ENCODE measurements around the gene TECPR2. TPM values are rescaled to one million over a fixed set of nuclear protein-coding genes. Genes with fewer than 3 reads are reported as not detected.
A peak's percentile ranks its signal among the peaks of the same experiment; 100 is the strongest.

The TECPR2 gene
- total and polyA plus RNA-seq, 2 of the 13 experiments (the other 11 are each of a cell fraction or from before 2014, with no cell fraction given) = 3.5 to 5.7 TPM

DNA sequence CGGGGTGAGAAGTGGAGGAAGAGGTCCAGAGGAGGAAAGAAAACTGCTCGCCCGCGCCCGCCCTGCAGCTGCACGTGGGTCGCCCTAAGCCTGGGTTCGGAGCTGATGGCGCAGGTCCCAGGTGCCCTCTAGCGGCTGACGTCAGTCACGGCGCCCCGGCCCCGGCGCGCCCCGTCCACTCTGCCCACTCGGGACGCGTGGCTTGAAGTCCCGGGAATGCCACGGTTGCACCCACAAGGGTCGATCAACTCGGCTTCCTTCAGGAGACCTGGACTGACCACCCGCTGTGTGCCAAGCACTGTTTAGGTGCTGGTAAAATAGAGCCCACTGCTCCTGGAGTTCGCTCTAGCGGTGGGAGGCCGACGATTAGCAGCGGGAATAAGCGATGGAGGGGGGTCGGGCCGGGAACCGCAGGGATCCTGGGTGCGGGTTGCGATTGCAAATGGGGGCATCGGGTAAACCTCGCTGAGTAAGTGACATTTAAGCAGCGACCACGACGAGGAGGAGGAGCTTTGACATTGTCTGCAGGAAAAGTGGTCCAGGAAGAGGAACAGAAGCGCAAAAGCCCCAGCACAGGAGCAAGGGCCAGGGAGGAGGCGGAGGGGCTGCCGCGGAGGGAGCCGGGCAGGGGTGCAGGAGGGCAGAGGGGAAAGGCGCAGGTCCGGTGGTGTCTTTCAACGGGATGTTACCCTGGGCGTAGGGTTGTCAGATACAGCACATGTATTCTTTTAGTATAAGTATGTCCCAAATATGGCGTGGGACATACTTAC, 48.3 kb upstream of the TECPR2 start (continued):
- TF ChIP-seq ZC3H4 (CRISPR knock-in tag; IDR thresholded peaks at IDR 0.05; ENCODE audit: borderline replicate concordance) (no peak), ZNF737 (CRISPR knock-in tag; IDR thresholded peaks at IDR 0.05; ENCODE audit: borderline replicate concordance) (no peak), POLR2AphosphoS2 (IDR thresholded peaks at IDR 0.05; ENCODE audit: low read depth, low read length) (no peak), ZNF556 (CRISPR knock-in tag; IDR thresholded peaks at IDR 0.05; ENCODE audit: borderline replicate concordance) (peak; percentile 63; the same call in 1 of the 2 replicates), DNMT1 (CRISPR knock-in tag; IDR thresholded peaks at IDR 0.05) (no peak), PLRG1 (conservative IDR thresholded peaks at IDR 0.05) (no peak), ERF (CRISPR knock-in tag; IDR thresholded peaks at IDR 0.05) (peak; percentile 79), ETV5 (CRISPR knock-in tag; IDR thresholded peaks at IDR 0.05; ENCODE audit: borderline replicate concordance) (no peak), ISL2 (CRISPR knock-in tag; IDR thresholded peaks at IDR 0.05) (no peak), KLF6 (CRISPR knock-in tag; IDR thresholded peaks at IDR 0.05) (0 out of 2 replicates have a peak, but pooled peaks have one; percentile 60), HHEX (CRISPR knock-in tag; IDR thresholded peaks at IDR 0.05) (no peak), ZNF672 (CRISPR knock-in tag; IDR thresholded peaks at IDR 0.05) (no peak), ATRX (CRISPR knock-in tag; IDR thresholded peaks at IDR 0.05; ENCODE audit: borderline replicate concordance) (no peak), NR2F6 (IDR thresholded peaks at IDR 0.05) (no peak), NR2F6 (CRISPR knock-in tag; IDR thresholded peaks at IDR 0.05) (peak; percentile 39; the same call in 1 of the 2 replicates)
- TF ChIP-seq, protein P1, sequence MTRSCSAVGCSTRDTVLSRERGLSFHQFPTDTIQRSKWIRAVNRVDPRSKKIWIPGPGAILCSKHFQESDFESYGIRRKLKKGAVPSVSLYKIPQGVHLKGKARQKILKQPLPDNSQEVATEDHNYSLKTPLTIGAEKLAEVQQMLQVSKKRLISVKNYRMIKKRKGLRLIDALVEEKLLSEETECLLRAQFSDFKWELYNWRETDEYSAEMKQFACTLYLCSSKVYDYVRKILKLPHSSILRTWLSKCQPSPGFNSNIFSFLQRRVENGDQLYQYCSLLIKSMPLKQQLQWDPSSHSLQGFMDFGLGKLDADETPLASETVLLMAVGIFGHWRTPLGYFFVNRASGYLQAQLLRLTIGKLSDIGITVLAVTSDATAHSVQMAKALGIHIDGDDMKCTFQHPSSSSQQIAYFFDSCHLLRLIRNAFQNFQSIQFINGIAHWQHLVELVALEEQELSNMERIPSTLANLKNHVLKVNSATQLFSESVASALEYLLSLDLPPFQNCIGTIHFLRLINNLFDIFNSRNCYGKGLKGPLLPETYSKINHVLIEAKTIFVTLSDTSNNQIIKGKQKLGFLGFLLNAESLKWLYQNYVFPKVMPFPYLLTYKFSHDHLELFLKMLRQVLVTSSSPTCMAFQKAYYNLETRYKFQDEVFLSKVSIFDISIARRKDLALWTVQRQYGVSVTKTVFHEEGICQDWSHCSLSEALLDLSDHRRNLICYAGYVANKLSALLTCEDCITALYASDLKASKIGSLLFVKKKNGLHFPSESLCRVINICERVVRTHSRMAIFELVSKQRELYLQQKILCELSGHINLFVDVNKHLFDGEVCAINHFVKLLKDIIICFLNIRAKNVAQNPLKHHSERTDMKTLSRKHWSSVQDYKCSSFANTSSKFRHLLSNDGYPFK (CRISPR knock-in tag; IDR thresholded peaks at IDR 0.05; ENCODE audit: borderline replicate concordance) = peak; percentile 54; the same call in 1 of the 2 replicates
- TF ChIP-seq, protein P2, sequence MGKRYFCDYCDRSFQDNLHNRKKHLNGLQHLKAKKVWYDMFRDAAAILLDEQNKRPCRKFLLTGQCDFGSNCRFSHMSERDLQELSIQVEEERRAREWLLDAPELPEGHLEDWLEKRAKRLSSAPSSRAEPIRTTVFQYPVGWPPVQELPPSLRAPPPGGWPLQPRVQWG (CRISPR knock-in tag; IDR thresholded peaks at IDR 0.05; ENCODE audit: borderline replicate concordance, low read depth) = no peak
- TF ChIP-seq, protein P3, sequence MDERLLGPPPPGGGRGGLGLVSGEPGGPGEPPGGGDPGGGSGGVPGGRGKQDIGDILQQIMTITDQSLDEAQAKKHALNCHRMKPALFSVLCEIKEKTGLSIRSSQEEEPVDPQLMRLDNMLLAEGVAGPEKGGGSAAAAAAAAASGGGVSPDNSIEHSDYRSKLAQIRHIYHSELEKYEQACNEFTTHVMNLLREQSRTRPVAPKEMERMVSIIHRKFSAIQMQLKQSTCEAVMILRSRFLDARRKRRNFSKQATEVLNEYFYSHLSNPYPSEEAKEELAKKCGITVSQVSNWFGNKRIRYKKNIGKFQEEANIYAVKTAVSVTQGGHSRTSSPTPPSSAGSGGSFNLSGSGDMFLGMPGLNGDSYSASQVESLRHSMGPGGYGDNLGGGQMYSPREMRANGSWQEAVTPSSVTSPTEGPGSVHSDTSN (CRISPR knock-in tag; IDR thresholded peaks at IDR 0.05) = no peak
- TF ChIP-seq, protein P4, sequence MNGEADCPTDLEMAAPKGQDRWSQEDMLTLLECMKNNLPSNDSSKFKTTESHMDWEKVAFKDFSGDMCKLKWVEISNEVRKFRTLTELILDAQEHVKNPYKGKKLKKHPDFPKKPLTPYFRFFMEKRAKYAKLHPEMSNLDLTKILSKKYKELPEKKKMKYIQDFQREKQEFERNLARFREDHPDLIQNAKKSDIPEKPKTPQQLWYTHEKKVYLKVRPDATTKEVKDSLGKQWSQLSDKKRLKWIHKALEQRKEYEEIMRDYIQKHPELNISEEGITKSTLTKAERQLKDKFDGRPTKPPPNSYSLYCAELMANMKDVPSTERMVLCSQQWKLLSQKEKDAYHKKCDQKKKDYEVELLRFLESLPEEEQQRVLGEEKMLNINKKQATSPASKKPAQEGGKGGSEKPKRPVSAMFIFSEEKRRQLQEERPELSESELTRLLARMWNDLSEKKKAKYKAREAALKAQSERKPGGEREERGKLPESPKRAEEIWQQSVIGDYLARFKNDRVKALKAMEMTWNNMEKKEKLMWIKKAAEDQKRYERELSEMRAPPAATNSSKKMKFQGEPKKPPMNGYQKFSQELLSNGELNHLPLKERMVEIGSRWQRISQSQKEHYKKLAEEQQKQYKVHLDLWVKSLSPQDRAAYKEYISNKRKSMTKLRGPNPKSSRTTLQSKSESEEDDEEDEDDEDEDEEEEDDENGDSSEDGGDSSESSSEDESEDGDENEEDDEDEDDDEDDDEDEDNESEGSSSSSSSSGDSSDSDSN (CRISPR knock-in tag; IDR thresholded peaks at IDR 0.05) = peak; percentile 44; the same call in 1 of the 2 replicates
